OCI-M1 (cell line): ENCODE data around the gene LBX1.
"Not testable (repeated sequence)": the region's sequence is repeated elsewhere in the genome, so short reads cannot be mapped to it uniquely, and the experiment has no call there.

Source experiments
- DNase-seq: peaks from one replicate; lab custom pipeline; 2025; lab: John Stamatoyannopoulos, UW

The LBX1 gene

GRCh38 chr10:101207026-101207425 lies 22.2 kb downstream of the LBX1 start:
- DNase-seq = no peak

GRCh38 chr10:101202667-101203066 lies 26.6 kb downstream of the LBX1 start:
- DNase-seq = not testable (repeated sequence)

- DNase-seq = not testable (repeated sequence)
Measured at GRCh38 chr10:101198326-101198977, 30.8 kb downstream of the LBX1 start.

GRCh38 chr10:101195921-101196320 lies 33.3 kb downstream of the LBX1 start:
- no peak for DNase-seq

- DNase-seq = no peak
Measured at GRCh38 chr10:101189461-101190401, 39.5 kb downstream of the LBX1 start.

GRCh38 chr10:101188942-101189341 lies 40.3 kb downstream of the LBX1 start:
- no peak for DNase-seq

- peak; percentile 20 for DNase-seq
Measured at GRCh38 chr10:101183458-101184183, 45.6 kb downstream of the LBX1 start.

- no peak for DNase-seq
Measured at GRCh38 chr10:101182936-101183335, 46.3 kb downstream of the LBX1 start.
